ENCODE results near the gene HSD17B2. TPM values are rescaled to one million over a fixed set of nuclear protein-coding genes. Genes with fewer than 3 reads are reported as not detected.

The HSD17B2 gene
- total and polyA plus RNA-seq, 5 donors: not detected

- no peak for DNase-seq
- H3K27me3 ChIP-seq (ENCODE audit: control insufficient read depth, insufficient read depth): no peaks in the 10 kb centered on the region
- H3K9me3 ChIP-seq (ENCODE audit: control insufficient read depth, low read length): peaks cover 2% of the 10 kb centered on the region
- H3K27ac ChIP-seq (ENCODE audit: low read length): no peak overlapping the region
- no peaks in the 10 kb centered on the region for H3K4me1 ChIP-seq (ENCODE audit: control insufficient read depth, insufficient read depth, low read length)
- intact Hi-C loops (cut with DNase I): loop anchor here in 1 of 4 donors (10.0 kb wide), 2 partner anchors 65 to 165 kb away; no protein-coding TSS in a partner anchor
- no peak for ATAC-seq
- H3K4me3 ChIP-seq (ENCODE audit: low read length): no peak overlapping the region
- WGBS: 69% methylated on average over 1 of the region's 1 CpG
Observed at GRCh38 chr16:82049484-82049883, 14.4 kb downstream of the HSD17B2 start.

GRCh38 chr16:82050506-82050905 is 15.5 kb downstream of the HSD17B2 start:
- no peaks in the 10 kb centered on the region for H3K4me1 ChIP-seq (ENCODE audit: control insufficient read depth, insufficient read depth, low read length)
- no peak overlapping the region for H3K4me3 ChIP-seq (ENCODE audit: low read length)
- no peaks in the 10 kb centered on the region for H3K27me3 ChIP-seq (ENCODE audit: control insufficient read depth, insufficient read depth)
- no peak for DNase-seq
- H3K9me3 ChIP-seq (ENCODE audit: control insufficient read depth, low read length): peaks cover 2% of the 10 kb centered on the region
- intact Hi-C loops (cut with DNase I): no loop called here
- WGBS: 53% methylated on average over 3 of the region's 3 CpGs
- ATAC-seq: no peak
- H3K27ac ChIP-seq (ENCODE audit: low read length): no peak overlapping the region

- Histone ChIP-seq H3K9me3 (ENCODE audit: control insufficient read depth, low read length) (peaks cover 2% of the 10 kb centered on the region), H3K27me3 (ENCODE audit: control insufficient read depth, insufficient read depth) (no peaks in the 10 kb centered on the region), H3K4me1 (ENCODE audit: control insufficient read depth, insufficient read depth, low read length) (no peaks in the 10 kb centered on the region), H3K4me3 (ENCODE audit: low read length) (no peak overlapping the region), H3K27ac (ENCODE audit: low read length) (no peak overlapping the region)
- ATAC-seq (no peak), DNase-seq (no peak)
- intact Hi-C loops (cut with DNase I): no loop called here
- WGBS: 79% methylated on average over 4 of the region's 4 CpGs
Observed at GRCh38 chr16:82050909-82051357, 15.9 kb downstream of the HSD17B2 start.

GRCh38 chr16:82051656-82052055 is 16.6 kb downstream of the HSD17B2 start:
- Histone ChIP-seq H3K27ac (ENCODE audit: low read length) (no peak overlapping the region), H3K4me1 (ENCODE audit: control insufficient read depth, insufficient read depth, low read length) (no peaks in the 10 kb centered on the region), H3K4me3 (ENCODE audit: low read length) (no peak overlapping the region), H3K27me3 (ENCODE audit: control insufficient read depth, insufficient read depth) (no peaks in the 10 kb centered on the region), H3K9me3 (ENCODE audit: control insufficient read depth, low read length) (peaks cover 2% of the 10 kb centered on the region)
- intact Hi-C loops (cut with DNase I): no loop called here
- WGBS: 70% methylated on average over 5 of the region's 5 CpGs
- ATAC-seq: no peak
- DNase-seq: no peak

GRCh38 chr16:82055117-82055516 is 20.1 kb downstream of the HSD17B2 start:
- no peaks in the 10 kb centered on the region for H3K4me1 ChIP-seq (ENCODE audit: control insufficient read depth, insufficient read depth, low read length)
- H3K27ac ChIP-seq (ENCODE audit: low read length): no peak overlapping the region
- WGBS: 91% methylated on average over 3 of the region's 3 CpGs
- intact Hi-C loops (cut with DNase I): no loop called here
- H3K4me3 ChIP-seq (ENCODE audit: low read length): no peak overlapping the region
- H3K27me3 ChIP-seq (ENCODE audit: control insufficient read depth, insufficient read depth): no peaks in the 10 kb centered on the region
- DNase-seq: no peak
- H3K9me3 ChIP-seq (ENCODE audit: control insufficient read depth, low read length): peaks cover 2% of the 10 kb centered on the region
- no peak for ATAC-seq

- Histone ChIP-seq H3K9me3 (ENCODE audit: control insufficient read depth, low read length) (peaks cover 2% of the 10 kb centered on the region), H3K4me3 (ENCODE audit: low read length) (no peak overlapping the region), H3K4me1 (ENCODE audit: control insufficient read depth, insufficient read depth, low read length) (no peaks in the 10 kb centered on the region), H3K27ac (ENCODE audit: low read length) (no peak overlapping the region), H3K27me3 (ENCODE audit: control insufficient read depth, insufficient read depth) (no peaks in the 10 kb centered on the region)
- ATAC-seq (no peak), DNase-seq (no peak)
- intact Hi-C loops (cut with DNase I): no loop called here
- WGBS: 72% methylated on average over 8 of the region's 8 CpGs
Observed at GRCh38 chr16:82055728-82056549, 20.9 kb downstream of the HSD17B2 start.

- Histone ChIP-seq H3K9me3 (ENCODE audit: control insufficient read depth, low read length) (peaks cover 2% of the 10 kb centered on the region), H3K27me3 (ENCODE audit: control insufficient read depth, insufficient read depth) (no peaks in the 10 kb centered on the region), H3K4me3 (ENCODE audit: low read length) (no peak overlapping the region), H3K4me1 (ENCODE audit: control insufficient read depth, insufficient read depth, low read length) (no peaks in the 10 kb centered on the region), H3K27ac (ENCODE audit: low read length) (no peak overlapping the region)
- intact Hi-C loops (cut with DNase I): no loop called here
- WGBS: 81% methylated on average over 3 of the region's 3 CpGs
- no peak for DNase-seq
- ATAC-seq: no peak
Observed at GRCh38 chr16:82056550-82056896, 21.5 kb downstream of the HSD17B2 start.

GRCh38 chr16:82059161-82059982 is 24.3 kb downstream of the HSD17B2 start:
- Histone ChIP-seq H3K27me3 (ENCODE audit: control insufficient read depth, insufficient read depth) (no peaks in the 10 kb centered on the region), H3K27ac (ENCODE audit: low read length) (no peak overlapping the region), H3K4me3 (ENCODE audit: low read length) (no peak overlapping the region), H3K4me1 (ENCODE audit: control insufficient read depth, insufficient read depth, low read length) (no peaks in the 10 kb centered on the region), H3K9me3 (ENCODE audit: control insufficient read depth, low read length) (no peaks in the 10 kb centered on the region)
- ATAC-seq (no peak), DNase-seq (no peak)
- 70% methylated on average over 8 of the region's 8 CpGs for WGBS
- intact Hi-C loops (cut with DNase I): no loop called here

GRCh38 chr16:82059983-82060421 is 24.9 kb downstream of the HSD17B2 start:
- WGBS: 57% methylated on average over 1 of the region's 1 CpG
- ATAC-seq: no peak
- intact Hi-C loops (cut with DNase I): loop anchor here in 1 of 4 donors (10.0 kb wide), 1 partner anchor 115 kb away; no protein-coding TSS in a partner anchor

GRCh38 chr16:82061861-82062525 is 26.9 kb downstream of the HSD17B2 start:
- no peak overlapping the region for H3K27ac ChIP-seq (ENCODE audit: low read length)
- DNase-seq: no peak
- 30% methylated on average over 5 of the region's 5 CpGs for WGBS
- no peaks in the 10 kb centered on the region for H3K4me1 ChIP-seq (ENCODE audit: control insufficient read depth, insufficient read depth, low read length)
- H3K27me3 ChIP-seq (ENCODE audit: control insufficient read depth, insufficient read depth): no peaks in the 10 kb centered on the region
- intact Hi-C loops (cut with DNase I): loop anchor here in 1 of 4 donors (10.0 kb wide), 1 partner anchor 117 kb away; no protein-coding TSS in a partner anchor
- ATAC-seq: no peak
- no peak overlapping the region for H3K4me3 ChIP-seq (ENCODE audit: low read length)
- no peaks in the 10 kb centered on the region for H3K9me3 ChIP-seq (ENCODE audit: control insufficient read depth, low read length)

More at GRCh38 chr16:82059983-82060421, 24.9 kb downstream of the HSD17B2 start:
- DNase-seq: no peak
- H3K27ac ChIP-seq (ENCODE audit: low read length): no peak overlapping the region
- H3K27me3 ChIP-seq (ENCODE audit: control insufficient read depth, insufficient read depth): no peaks in the 10 kb centered on the region
- no peaks in the 10 kb centered on the region for H3K9me3 ChIP-seq (ENCODE audit: control insufficient read depth, low read length)
- H3K4me1 ChIP-seq (ENCODE audit: control insufficient read depth, insufficient read depth, low read length): no peaks in the 10 kb centered on the region
- H3K4me3 ChIP-seq (ENCODE audit: low read length): no peak overlapping the region
